GM12892 (cell line): Measurements from ENCODE around the gene NHS.

Source experiments
- POLR2A ChIP-seq: IDR thresholded peaks from 2 replicates; pipeline ENCODE4 v1.6.1; 2011; ENCODE audit warnings: low read depth, low read length, control low read depth
- POLR2AphosphoS5 ChIP-seq: IDR thresholded peaks from 2 replicates; pipeline ENCODE4 v1.6.1; 2011; ENCODE audit warnings: low read depth, low read length, control low read depth
- TAF1 ChIP-seq: IDR thresholded peaks from 2 replicates; pipeline ENCODE4 v1.6.1; 2011; ENCODE audit warnings: low read depth, mild to moderate bottlenecking, control low read depth, low read length, borderline replicate concordance

DNA sequence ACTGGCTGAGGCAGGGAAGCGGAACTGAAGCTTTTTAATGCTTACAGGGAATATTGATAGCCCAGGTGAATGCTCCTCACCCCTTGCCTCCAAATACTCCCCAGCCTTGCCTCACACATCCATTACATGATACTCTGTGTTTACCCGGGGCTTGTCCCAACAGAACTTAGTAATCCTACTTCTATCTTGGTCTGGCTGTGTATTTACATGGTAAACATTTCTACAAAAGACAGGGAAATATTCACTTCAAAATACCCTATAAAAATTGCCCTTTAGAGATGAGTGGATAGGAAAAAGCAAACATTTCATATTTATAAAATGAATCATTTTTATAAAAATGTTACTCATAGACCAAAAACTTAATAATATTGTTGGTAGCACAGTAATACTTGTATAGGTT lies 120.1 kb downstream of the NHS start:
- TF ChIP-seq POLR2AphosphoS5 (no peak), POLR2A (no peak), TAF1 (no peak)
